Activated CD4-positive, alpha-beta T cell treated with anti-CD3 and anti-CD28 coated beads for 36 hours (primary cell): ENCODE results near the gene TLE5. TPM values are rescaled to one million over a fixed set of nuclear protein-coding genes. Genes with fewer than 3 reads are reported as not detected.
"Not testable (repeated sequence)": the region's sequence is repeated elsewhere in the genome, so short reads cannot be mapped to it uniquely, and the experiment has no call there.

Source experiments
- ATAC-seq: fragments of 200-7000 bp; cut with Tn5 transposase; one replicate; pipeline ENCODE4 v1.10.0; 2021; ENCODE audit warnings: mild to moderate bottlenecking, moderate library complexity
- CTCF ChIA-PET: fragments of 350-600 bp; sonication (Branson Sonifier 250); formaldehyde crosslinking; loops from one replicate; lab custom pipeline; 2021; ENCODE audit warnings: antibody characterized with exemption; lab: Charles Lee
- POLR2A ChIA-PET: fragments of 350-600 bp; sonication (Branson Sonifier 250); formaldehyde crosslinking; loops from one replicate; lab custom pipeline; 2021; ENCODE audit warnings: antibody characterized with exemption, inconsistent platforms; lab: Charles Lee
- DNase-seq: peaks from one replicate; pipeline ENCODE4 v3.0.0-alpha.2; 2020
- H3K27ac Mint-ChIP-seq: one replicate; pipeline ENCODE4 v1.8.0; 2021; ENCODE audit warnings: mixed read lengths
- H3K27me3 Mint-ChIP-seq: one replicate; pipeline ENCODE4 v1.8.0; 2021; ENCODE audit warnings: mixed read lengths
- H3K36me3 Mint-ChIP-seq: one replicate; pipeline ENCODE4 v1.8.0; 2021; ENCODE audit warnings: low read depth, mixed read lengths
- H3K4me1 Mint-ChIP-seq: one replicate; pipeline ENCODE4 v1.8.0; 2021; ENCODE audit warnings: mixed read lengths
- H3K4me3 Mint-ChIP-seq: one replicate; pipeline ENCODE4 v1.8.0; 2021; ENCODE audit warnings: mild to moderate bottlenecking, moderate library complexity, mixed read lengths
- H3K9me3 Mint-ChIP-seq: one replicate; pipeline ENCODE4 v1.8.0; 2021; ENCODE audit warnings: low read depth, mixed read lengths
- intact Hi-C, 2 experiments: fragments of 100-400 bp; cut with DNase I in 1 of 2; cut with micrococcal nuclease in 1 of 2; formaldehyde crosslinking; loops; one replicate each; pipeline versions ENCODE4 v1.14.2 to v1.15.1; 2022 to 2024; cut with DNase I, micrococcal nuclease
- total RNA-seq, 2 experiments: library from RNA; stranded (reverse); gene quantifications; one replicate each; pipeline ENCODE4 v1.2.3, GENCODE V29; 2021

TLE5 gene
- total RNA-seq, 2 experiments from 2014 or later, result 349 to 533 TPM

DNA sequence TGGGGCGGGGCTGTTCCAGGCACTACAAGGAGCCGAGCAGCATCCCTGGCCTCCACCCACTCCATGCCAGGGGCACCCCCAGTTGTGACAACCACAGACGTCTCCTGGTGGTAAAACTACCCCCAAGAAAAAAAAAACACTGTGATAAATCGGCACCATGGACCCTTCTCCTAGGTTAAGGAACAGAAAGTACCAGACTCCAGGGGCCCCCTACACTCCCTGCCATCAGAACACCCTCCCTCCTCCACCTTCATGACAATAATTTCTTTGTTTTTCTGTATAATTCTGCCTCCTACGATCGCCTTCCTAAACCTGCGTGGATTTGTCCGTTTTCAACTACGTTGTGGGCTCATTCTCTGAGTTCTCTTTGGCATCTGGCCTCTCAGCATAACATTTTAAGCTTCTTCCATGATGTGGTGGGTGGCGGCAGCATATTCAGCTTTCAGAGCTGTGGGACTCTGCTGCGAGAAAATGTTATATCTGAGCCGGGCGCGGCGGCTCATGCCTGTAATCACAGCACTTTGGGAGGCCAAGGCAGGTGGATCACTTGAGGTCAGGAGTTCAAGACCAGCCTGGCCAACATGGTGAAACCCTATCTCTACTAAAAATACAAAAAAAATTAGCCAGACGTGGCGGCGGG lies 41.9 kb downstream of the TLE5 start:
- DNase-seq (no peak), ATAC-seq (no peak)
- intact Hi-C loops, result no loop called here
- Mint-ChIP-seq H3K4me1 (peaks cover 24% of the 10 kb centered on the region), H3K4me3 (no peak overlapping the region), H3K27me3 (peaks cover 2% of the 10 kb centered on the region), H3K9me3 (no peaks in the 10 kb centered on the region), H3K36me3 (no peaks in the 10 kb centered on the region), H3K27ac (no peak overlapping the region)
- ChIA-PET POLR2A (no interaction called here), CTCF (no interaction called here)

- intact Hi-C loops, result no loop called here
- POLR2A ChIA-PET, result no interaction called here
- Mint-ChIP-seq H3K36me3 (no peaks in the 10 kb centered on the region), H3K9me3 (no peaks in the 10 kb centered on the region), H3K27me3 (no peaks in the 10 kb centered on the region), H3K4me3 (no peak overlapping the region), H3K4me1 (peaks cover 13% of the 10 kb centered on the region), H3K27ac (no peak overlapping the region)
- ATAC-seq (no peak), DNase-seq (no peak)
- CTCF ChIA-PET, result interaction anchor here (0.6 kb wide), 1 partner anchor 17 kb away, joined by 3 read pairs; no protein-coding TSS in a partner anchor
Measured at GRCh38 chr19:3019211-3019854, 43.0 kb downstream of the TLE5 start.

DNA sequence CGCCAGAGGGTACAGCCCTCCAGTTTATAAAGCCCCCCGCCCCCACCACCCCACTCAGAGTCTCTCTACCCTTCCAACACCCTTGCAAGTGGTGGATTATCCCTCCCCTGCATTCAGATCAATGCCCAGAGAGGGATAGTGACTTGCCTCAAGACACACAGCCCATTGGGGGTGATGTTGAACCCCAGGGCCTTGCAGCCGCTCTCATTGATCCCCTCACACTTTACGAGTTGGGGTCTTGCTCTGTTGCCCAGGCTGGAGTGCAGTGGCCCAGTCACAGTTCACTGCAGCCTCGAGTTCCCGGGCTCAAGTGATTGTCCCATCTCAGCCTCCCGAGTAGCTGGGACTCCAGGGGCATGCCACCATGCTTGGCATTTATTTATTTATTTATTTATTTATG lies 44.4 kb downstream of the TLE5 start:
- Mint-ChIP-seq H3K36me3 (no peaks in the 10 kb centered on the region), H3K9me3 (no peaks in the 10 kb centered on the region), H3K27me3 (no peaks in the 10 kb centered on the region), H3K4me1 (peaks cover 5% of the 10 kb centered on the region), H3K4me3 (no peak overlapping the region), H3K27ac (no peak overlapping the region)
- ATAC-seq, result no peak
- intact Hi-C loops, result no loop called here
- no peak for DNase-seq
- ChIA-PET CTCF (interaction anchor here (0.6 kb wide), 1 partner anchor 433 kb away, joined by 3 read pairs; no protein-coding TSS in a partner anchor), POLR2A (no interaction called here)

GRCh38 chr19:3015126-3016057 lies 46.9 kb downstream of the TLE5 start:
- POLR2A ChIA-PET, result no interaction called here
- no peaks in the 10 kb centered on the region for H3K4me1 Mint-ChIP-seq
- CTCF ChIA-PET, result interaction anchor here (1.5 kb wide), 1 partner anchor 9 kb away, joined by 3 read pairs; no protein-coding TSS in a partner anchor
- intact Hi-C loops, result no loop called here
- H3K36me3 Mint-ChIP-seq, result peaks cover 4% of the 10 kb centered on the region
- H3K9me3 Mint-ChIP-seq, result no peaks in the 10 kb centered on the region
- ATAC-seq (no peak), DNase-seq (no peak)
- no peak overlapping the region for H3K27ac Mint-ChIP-seq
- H3K27me3 Mint-ChIP-seq, result no peaks in the 10 kb centered on the region
- no peak overlapping the region for H3K4me3 Mint-ChIP-seq

GRCh38 chr19:3014135-3014534 lies 48.2 kb downstream of the TLE5 start:
- no peaks in the 10 kb centered on the region for H3K27me3 Mint-ChIP-seq
- CTCF ChIA-PET, result no interaction called here
- no peak for ATAC-seq
- POLR2A ChIA-PET, result no interaction called here
- H3K4me3 Mint-ChIP-seq, result no peak overlapping the region
- no peak for DNase-seq
- H3K27ac Mint-ChIP-seq, result no peak overlapping the region
- intact Hi-C loops, result no loop called here
- H3K36me3 Mint-ChIP-seq, result peaks cover 4% of the 10 kb centered on the region
- no peaks in the 10 kb centered on the region for H3K9me3 Mint-ChIP-seq
- H3K4me1 Mint-ChIP-seq, result no peaks in the 10 kb centered on the region

DNA sequence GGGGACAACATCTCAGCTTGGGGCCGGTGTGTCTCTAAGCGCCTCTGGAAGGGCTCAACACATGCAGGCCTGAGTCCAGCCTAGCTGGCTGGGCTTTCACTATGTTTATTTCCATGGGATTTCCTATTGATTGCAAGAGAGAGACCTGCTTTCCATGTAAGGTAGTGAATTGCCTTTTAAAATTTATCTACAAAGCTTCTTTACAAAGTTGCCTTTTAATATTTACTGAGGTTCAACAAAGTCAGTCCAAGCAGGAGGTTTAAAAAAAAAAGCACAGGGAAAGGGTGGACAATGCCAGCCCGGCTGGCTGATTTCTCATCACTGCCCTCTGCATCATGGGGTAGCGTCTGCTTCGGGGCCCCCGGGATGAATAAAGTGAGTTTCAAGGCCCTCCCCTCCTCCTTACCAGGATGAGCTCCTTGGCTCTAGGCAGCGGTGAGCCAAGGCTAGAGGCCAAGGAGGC lies 49.0 kb downstream of the TLE5 start:
- CTCF ChIA-PET, result no interaction called here
- Mint-ChIP-seq H3K27ac (no peak overlapping the region), H3K27me3 (no peaks in the 10 kb centered on the region), H3K4me1 (no peaks in the 10 kb centered on the region), H3K9me3 (no peaks in the 10 kb centered on the region), H3K36me3 (peaks cover 4% of the 10 kb centered on the region), H3K4me3 (no peak overlapping the region)
- intact Hi-C loops, result no loop called here
- ATAC-seq, result no peak
- no peak for DNase-seq
- POLR2A ChIA-PET, result no interaction called here

DNA sequence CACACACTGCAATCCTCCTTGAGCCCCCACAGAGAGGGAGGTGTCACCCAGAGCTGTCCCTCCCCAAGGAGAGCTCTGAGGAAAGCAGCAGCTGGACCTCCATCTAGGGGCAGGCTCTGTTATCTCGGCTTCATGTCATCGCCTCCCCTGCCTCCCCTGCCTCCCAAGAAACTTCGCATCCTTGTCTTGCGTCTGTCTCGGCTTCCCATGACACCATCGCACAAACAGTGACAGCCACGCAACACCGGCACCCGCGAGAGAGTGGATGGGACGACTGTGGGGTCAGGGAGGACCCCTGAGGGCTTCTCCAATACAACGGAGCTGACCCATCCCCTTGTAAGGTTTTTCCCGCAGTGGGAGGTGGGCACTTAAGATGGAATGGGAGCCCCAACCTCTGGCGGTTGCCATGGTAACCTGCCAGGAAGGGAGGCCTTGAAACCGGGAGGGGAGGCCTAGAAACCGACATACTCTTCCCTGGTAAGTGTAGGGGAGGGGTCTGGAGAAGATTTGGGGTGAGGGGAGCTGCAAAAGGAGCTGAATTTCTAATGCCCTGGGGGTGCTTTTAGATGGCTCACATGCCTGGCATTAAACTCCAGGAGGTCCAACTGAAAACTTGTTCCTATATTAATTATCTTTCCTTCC lies 49.6 kb downstream of the TLE5 start:
- ATAC-seq (no peak), DNase-seq (no peak)
- H3K27me3 Mint-ChIP-seq, result no peaks in the 10 kb centered on the region
- CTCF ChIA-PET, result no interaction called here
- no peaks in the 10 kb centered on the region for H3K9me3 Mint-ChIP-seq
- no peaks in the 10 kb centered on the region for H3K4me1 Mint-ChIP-seq
- intact Hi-C loops, result no loop called here
- POLR2A ChIA-PET, result no interaction called here
- H3K4me3 Mint-ChIP-seq, result no peak overlapping the region
- H3K27ac Mint-ChIP-seq, result no peak overlapping the region
- peaks cover 4% of the 10 kb centered on the region for H3K36me3 Mint-ChIP-seq

DNA sequence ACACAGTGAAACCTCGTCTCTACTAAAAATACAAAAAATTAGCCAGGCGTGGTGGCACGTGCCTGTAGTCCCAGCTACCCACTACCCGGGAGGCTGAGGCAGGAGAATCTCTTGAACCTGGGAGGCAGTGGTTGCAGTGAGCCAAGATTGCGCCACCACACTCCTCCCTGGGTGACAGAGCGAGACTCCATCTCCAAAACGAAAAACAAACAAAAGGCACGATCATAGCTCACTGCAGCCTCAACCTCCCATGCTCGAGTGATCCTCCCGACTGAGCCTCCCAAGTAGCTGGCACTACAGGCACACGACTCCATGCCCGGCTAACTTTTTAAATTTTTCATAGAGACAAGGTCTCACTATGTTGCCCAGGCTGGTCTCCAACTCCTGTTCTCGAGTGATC lies 50.2 kb downstream of the TLE5 start:
- intact Hi-C loops, H3K27ac Mint-ChIP-seq, H3K36me3 Mint-ChIP-seq, CTCF ChIA-PET, H3K9me3 Mint-ChIP-seq, ATAC-seq, H3K4me3 Mint-ChIP-seq, POLR2A ChIA-PET, H3K27me3 Mint-ChIP-seq, DNase-seq, H3K4me1 Mint-ChIP-seq: not testable (repeated sequence)

GRCh38 chr19:3010871-3011270 lies 51.4 kb downstream of the TLE5 start:
- ATAC-seq (no peak), DNase-seq (no peak)
- H3K27me3 Mint-ChIP-seq, result no peaks in the 10 kb centered on the region
- H3K4me3 Mint-ChIP-seq, result no peak overlapping the region
- intact Hi-C loops, result no loop called here
- POLR2A ChIA-PET, result no interaction called here
- H3K9me3 Mint-ChIP-seq, result no peaks in the 10 kb centered on the region
- no peak overlapping the region for H3K27ac Mint-ChIP-seq
- H3K4me1 Mint-ChIP-seq, result no peaks in the 10 kb centered on the region
- CTCF ChIA-PET, result no interaction called here
- peaks cover 4% of the 10 kb centered on the region for H3K36me3 Mint-ChIP-seq

GRCh38 chr19:3008994-3009393 lies 53.3 kb downstream of the TLE5 start:
- ChIA-PET POLR2A (no interaction called here), CTCF (no interaction called here)
- Mint-ChIP-seq H3K4me1 (no peaks in the 10 kb centered on the region), H3K27me3 (no peaks in the 10 kb centered on the region), H3K27ac (no peak overlapping the region), H3K36me3 (peaks cover 4% of the 10 kb centered on the region), H3K9me3 (no peaks in the 10 kb centered on the region), H3K4me3 (no peak overlapping the region)
- intact Hi-C loops, result no loop called here
- DNase-seq, result no peak
- no peak for ATAC-seq

- intact Hi-C loops, result no loop called here
- ChIA-PET POLR2A (no interaction called here), CTCF (interaction anchor here (1.1 kb wide), 1 partner anchor 74 kb away, joined by 3 read pairs; no protein-coding TSS in a partner anchor)
- no peaks in the 10 kb centered on the region for H3K4me1 Mint-ChIP-seq
- H3K27me3 Mint-ChIP-seq, result no peaks in the 10 kb centered on the region
- DNase-seq (no peak), ATAC-seq (no peak)
- no peak overlapping the region for H3K27ac Mint-ChIP-seq
- no peak overlapping the region for H3K4me3 Mint-ChIP-seq
- peaks cover 4% of the 10 kb centered on the region for H3K36me3 Mint-ChIP-seq
- no peaks in the 10 kb centered on the region for H3K9me3 Mint-ChIP-seq
Measured at GRCh38 chr19:3007975-3008374, 54.3 kb downstream of the TLE5 start.
